ENCODE results near the gene ORC4.

ORC4 gene

GRCh38 chr2:147913701-147914480 lies 106.6 kb downstream of the ORC4 start:
- H2AFZ ChIP-seq (ENCODE audit: low read depth, low read length), result no peak overlapping the region
- H2BK12ac ChIP-seq (ENCODE audit: low read length in 2 of 2), result no peak overlapping the region
- H3K4me2 ChIP-seq (ENCODE audit: low read length, poor library complexity, severe bottlenecking), result no peak overlapping the region
- H2BK120ac ChIP-seq (ENCODE audit: low read depth, low read length), result no peak overlapping the region
- H3K27me3 ChIP-seq (ENCODE audit: control insufficient read depth in 1 of 2, insufficient read depth in 1 of 2, low read length in 2 of 2), result no peaks in the 10 kb centered on the region
- no peak overlapping the region for H2BK15ac ChIP-seq (ENCODE audit: low read depth, poor library complexity, severe bottlenecking)
- peaks cover 5% of the 10 kb centered on the region for H3K79me1 ChIP-seq (replicated peaks; ENCODE audit: low read length, poor library complexity, severe bottlenecking)
- DNase-seq, result peak; percentile 15
- H3K14ac ChIP-seq (ENCODE audit: low read length in 2 of 2), result no peak overlapping the region
- peak overlapping the region; percentile 11 for H3K9ac ChIP-seq (ENCODE audit: low read length)
- H4K8ac ChIP-seq (ENCODE audit: low read length), result no peak overlapping the region
- H2BK5ac ChIP-seq (ENCODE audit: low read depth, low read length, poor library complexity, severe bottlenecking), result no peak overlapping the region
- H3K27ac ChIP-seq (ENCODE audit: low read length, poor library complexity, severe bottlenecking), result no peak overlapping the region
- H3K23ac ChIP-seq (ENCODE audit: low read length in 2 of 2), result no peak overlapping the region
- WGBS, result 29% methylated on average over 1 of the region's 3 CpGs
- no peak overlapping the region for H3K18ac ChIP-seq (ENCODE audit: low read depth in 1 of 2, low read length in 2 of 2)
- no peaks in the 10 kb centered on the region for H3K9me3 ChIP-seq (ENCODE audit: control insufficient read depth, low read length)
- H3K4me3 ChIP-seq (ENCODE audit: insufficient read depth in 1 of 2, low read depth in 1 of 2, low read length in 2 of 2), result no peak overlapping the region
- H4K91ac ChIP-seq (ENCODE audit: low read length), result no peak overlapping the region
- no peak overlapping the region for H2AK5ac ChIP-seq (ENCODE audit: low read length, severe bottlenecking)
- H3K36me3 ChIP-seq (ENCODE audit: control insufficient read depth in 1 of 2, insufficient read depth in 2 of 2, low read depth in 1 of 2, low read length in 2 of 2), result peaks cover 0 to 40% of the 10 kb centered on the region in 2 experiments
- H3K4ac ChIP-seq (ENCODE audit: low read depth in 1 of 2, low read length in 2 of 2), result no peak overlapping the region
- H3K4me1 ChIP-seq (ENCODE audit: control insufficient read depth, insufficient read depth, low read depth, low read length), result no peaks in the 10 kb centered on the region

- WGBS, result no CpG with 5 or more reads among the region's 2 CpGs
- no peak overlapping the region for H3K14ac ChIP-seq (ENCODE audit: low read length in 2 of 2)
- no peaks in the 10 kb centered on the region for H3K9me3 ChIP-seq (ENCODE audit: control insufficient read depth, low read length)
- H3K4ac ChIP-seq (ENCODE audit: low read depth in 1 of 2, low read length in 2 of 2), result no peak overlapping the region
- peaks cover 0 to 14% of the 10 kb centered on the region in 2 experiments for H3K36me3 ChIP-seq (ENCODE audit: control insufficient read depth in 1 of 2, insufficient read depth in 2 of 2, low read depth in 1 of 2, low read length in 2 of 2)
- H2BK120ac ChIP-seq (ENCODE audit: low read depth, low read length), result no peak overlapping the region
- H3K23ac ChIP-seq (ENCODE audit: low read length in 2 of 2), result no peak overlapping the region
- DNase-seq, result peak; percentile 70
- H2BK5ac ChIP-seq (ENCODE audit: low read depth, low read length, poor library complexity, severe bottlenecking), result no peak overlapping the region
- no peak overlapping the region for H4K8ac ChIP-seq (ENCODE audit: low read length)
- no peak overlapping the region for H4K91ac ChIP-seq (ENCODE audit: low read length)
- H2AK5ac ChIP-seq (ENCODE audit: low read length, severe bottlenecking), result no peak overlapping the region
- no peak overlapping the region for H3K18ac ChIP-seq (ENCODE audit: low read depth in 1 of 2, low read length in 2 of 2)
- H3K4me3 ChIP-seq (ENCODE audit: insufficient read depth in 1 of 2, low read depth in 1 of 2, low read length in 2 of 2), result no peak overlapping the region
- H3K9ac ChIP-seq (ENCODE audit: low read length), result peak overlapping the region; percentile 27
- no peak overlapping the region for H2BK12ac ChIP-seq (ENCODE audit: low read length in 2 of 2)
- no peak overlapping the region for H2AFZ ChIP-seq (ENCODE audit: low read depth, low read length)
- no peak overlapping the region for H3K4me2 ChIP-seq (ENCODE audit: low read length, poor library complexity, severe bottlenecking)
- H3K27me3 ChIP-seq (ENCODE audit: control insufficient read depth in 1 of 2, insufficient read depth in 1 of 2, low read length in 2 of 2), result no peaks in the 10 kb centered on the region
- no peak overlapping the region for H2BK15ac ChIP-seq (ENCODE audit: low read depth, poor library complexity, severe bottlenecking)
- no peak overlapping the region for H3K27ac ChIP-seq (ENCODE audit: low read length, poor library complexity, severe bottlenecking)
- H3K79me1 ChIP-seq (replicated peaks; ENCODE audit: low read length, poor library complexity, severe bottlenecking), result peaks cover 7% of the 10 kb centered on the region
- no peaks in the 10 kb centered on the region for H3K4me1 ChIP-seq (ENCODE audit: control insufficient read depth, insufficient read depth, low read depth, low read length)
Observed at GRCh38 chr2:147910990-147911473, 109.5 kb downstream of the ORC4 start.

- Histone ChIP-seq H3K36me3 (ENCODE audit: control insufficient read depth in 1 of 2, insufficient read depth in 2 of 2, low read depth in 1 of 2, low read length in 2 of 2) (peaks cover 0 to 5% of the 10 kb centered on the region in 2 experiments), H3K4me3 (ENCODE audit: insufficient read depth in 1 of 2, low read depth in 1 of 2, low read length in 2 of 2) (no peak overlapping the region), H3K18ac (ENCODE audit: low read depth in 1 of 2, low read length in 2 of 2) (no peak overlapping the region), H3K9me3 (ENCODE audit: control insufficient read depth, low read length) (no peaks in the 10 kb centered on the region), H2BK12ac (ENCODE audit: low read length in 2 of 2) (no peak overlapping the region), H3K23ac (ENCODE audit: low read length in 2 of 2) (no peak overlapping the region), H3K4ac (ENCODE audit: low read depth in 1 of 2, low read length in 2 of 2) (no peak overlapping the region), H3K4me2 (ENCODE audit: low read length, poor library complexity, severe bottlenecking) (no peak overlapping the region), H2AFZ (ENCODE audit: low read depth, low read length) (no peak overlapping the region), H3K14ac (ENCODE audit: low read length in 2 of 2) (no peak overlapping the region), H2AK5ac (ENCODE audit: low read length, severe bottlenecking) (no peak overlapping the region), H3K4me1 (ENCODE audit: control insufficient read depth, insufficient read depth, low read depth, low read length) (no peaks in the 10 kb centered on the region), H2BK5ac (ENCODE audit: low read depth, low read length, poor library complexity, severe bottlenecking) (no peak overlapping the region), H4K8ac (ENCODE audit: low read length) (no peak overlapping the region), H4K91ac (ENCODE audit: low read length) (no peak overlapping the region), H2BK15ac (ENCODE audit: low read depth, poor library complexity, severe bottlenecking) (no peak overlapping the region), H3K27me3 (ENCODE audit: control insufficient read depth in 1 of 2, insufficient read depth in 1 of 2, low read length in 2 of 2) (no peaks in the 10 kb centered on the region), H3K79me1 (replicated peaks; ENCODE audit: low read length, poor library complexity, severe bottlenecking) (peaks cover 7% of the 10 kb centered on the region), H3K9ac (ENCODE audit: low read length) (no peak overlapping the region), H3K27ac (ENCODE audit: low read length, poor library complexity, severe bottlenecking) (no peak overlapping the region), H2BK120ac (ENCODE audit: low read depth, low read length) (no peak overlapping the region)
- DNase-seq, result no peak
- no CpG with 5 or more reads among the region's 2 CpGs for WGBS
Observed at GRCh38 chr2:147909178-147909577, 111.4 kb downstream of the ORC4 start.

- 89% methylated on average over 2 of the region's 4 CpGs for WGBS
- H3K36me3 ChIP-seq (ENCODE audit: control insufficient read depth in 1 of 2, insufficient read depth in 2 of 2, low read depth in 1 of 2, low read length in 2 of 2), result peaks cover 0 to 16% of the 10 kb centered on the region in 2 experiments
- no peaks in the 10 kb centered on the region for H3K4me1 ChIP-seq (ENCODE audit: control insufficient read depth, insufficient read depth, low read depth, low read length)
- no peak overlapping the region for H2AK5ac ChIP-seq (ENCODE audit: low read length, severe bottlenecking)
- H3K23ac ChIP-seq (ENCODE audit: low read length in 2 of 2), result no peak overlapping the region
- H3K9ac ChIP-seq (ENCODE audit: low read length), result no peak overlapping the region
- H3K18ac ChIP-seq (ENCODE audit: low read depth in 1 of 2, low read length in 2 of 2), result no peak overlapping the region
- H2AFZ ChIP-seq (ENCODE audit: low read depth, low read length), result no peak overlapping the region
- no peak overlapping the region for H3K4ac ChIP-seq (ENCODE audit: low read depth in 1 of 2, low read length in 2 of 2)
- H3K14ac ChIP-seq (ENCODE audit: low read length in 2 of 2), result no peak overlapping the region
- no peaks in the 10 kb centered on the region for H3K9me3 ChIP-seq (ENCODE audit: control insufficient read depth, low read length)
- no peak overlapping the region for H2BK12ac ChIP-seq (ENCODE audit: low read length in 2 of 2)
- H2BK5ac ChIP-seq (ENCODE audit: low read depth, low read length, poor library complexity, severe bottlenecking), result no peak overlapping the region
- no peak overlapping the region for H4K91ac ChIP-seq (ENCODE audit: low read length)
- no peak overlapping the region for H2BK120ac ChIP-seq (ENCODE audit: low read depth, low read length)
- H3K4me2 ChIP-seq (ENCODE audit: low read length, poor library complexity, severe bottlenecking), result no peak overlapping the region
- no peak overlapping the region for H2BK15ac ChIP-seq (ENCODE audit: low read depth, poor library complexity, severe bottlenecking)
- H4K8ac ChIP-seq (ENCODE audit: low read length), result no peak overlapping the region
- peaks cover 2% of the 10 kb centered on the region for H3K79me1 ChIP-seq (replicated peaks; ENCODE audit: low read length, poor library complexity, severe bottlenecking)
- DNase-seq, result no peak
- H3K4me3 ChIP-seq (ENCODE audit: insufficient read depth in 1 of 2, low read depth in 1 of 2, low read length in 2 of 2), result no peak overlapping the region
- H3K27ac ChIP-seq (ENCODE audit: low read length, poor library complexity, severe bottlenecking), result no peak overlapping the region
- H3K27me3 ChIP-seq (ENCODE audit: control insufficient read depth in 1 of 2, insufficient read depth in 1 of 2, low read length in 2 of 2), result no peaks in the 10 kb centered on the region
Observed at GRCh38 chr2:147904051-147904450, 116.5 kb downstream of the ORC4 start.
